Central memory CD4-positive, alpha-beta T cell (primary cell): ENCODE data around the gene FBL.
"Not testable (repeated sequence)": the region's sequence is repeated elsewhere in the genome, so short reads cannot be mapped to it uniquely, and the experiment has no call there.

ENCODE experiments used
- DNase-seq: peaks from one replicate; pipeline ENCODE4 v3.0.0; 2022

The FBL gene

GRCh38 chr19:39824143-39825092 lies 21.8 kb downstream of the FBL start:
- peak; percentile 87 for DNase-seq

DNA sequence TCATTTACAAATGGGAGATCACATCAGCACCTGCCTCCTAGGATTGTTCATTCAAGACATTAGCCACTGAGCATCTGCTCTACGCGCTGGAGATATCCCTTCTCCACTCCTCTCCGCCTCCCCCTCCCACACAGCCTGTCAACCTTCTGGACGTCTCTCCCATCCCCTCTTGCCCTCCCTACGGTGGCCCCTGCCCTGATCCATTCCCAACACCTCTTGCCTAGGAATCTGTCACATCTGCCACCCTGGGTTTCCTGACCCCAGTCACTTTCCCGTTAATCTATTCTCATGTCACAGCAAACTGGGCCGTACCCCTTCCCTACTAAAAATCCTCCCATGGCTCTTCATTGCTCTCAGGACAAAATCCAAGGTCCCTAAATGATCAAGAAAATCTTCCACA lies 22.5 kb downstream of the FBL start:
- DNase-seq = no peak

DNA sequence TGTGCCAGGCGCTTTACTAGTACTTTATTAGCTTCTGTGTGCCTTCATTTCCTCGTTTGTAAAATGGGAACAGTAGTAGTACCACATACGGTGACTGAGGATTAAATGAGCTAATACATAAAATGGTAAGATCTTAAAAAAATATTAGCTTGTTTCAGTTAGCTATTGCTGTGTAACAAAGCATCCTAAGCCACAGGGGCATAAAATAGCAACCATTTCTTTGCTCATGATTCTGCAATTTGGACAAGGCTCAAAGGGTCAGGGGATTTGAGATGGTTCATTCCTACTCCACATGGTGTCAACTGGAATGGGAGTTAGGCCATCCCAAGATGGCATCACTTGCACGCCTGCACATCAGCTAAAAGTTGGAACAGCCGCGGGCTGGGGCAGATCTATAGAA lies 25.5 kb downstream of the FBL start:
- no peak for DNase-seq

DNA sequence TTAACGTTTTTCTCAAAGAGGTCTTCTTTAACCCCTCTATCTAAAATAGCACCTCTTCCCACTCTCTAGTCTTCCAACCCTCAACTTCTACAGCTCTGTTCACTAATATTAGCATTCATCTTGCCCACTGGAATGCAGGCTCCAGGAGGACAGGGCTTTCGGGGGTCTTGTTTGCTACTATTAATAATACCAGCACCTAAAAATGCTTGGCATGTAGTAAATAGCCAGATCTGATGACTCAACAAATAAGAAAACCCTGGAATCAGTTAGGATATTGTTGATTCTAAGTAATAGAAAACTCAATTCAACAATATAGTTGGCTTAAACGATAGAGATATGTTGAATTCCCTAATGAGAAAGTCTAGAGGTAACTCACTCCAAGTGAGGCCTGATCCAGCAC lies 26.4 kb downstream of the FBL start:
- no peak for DNase-seq

DNA sequence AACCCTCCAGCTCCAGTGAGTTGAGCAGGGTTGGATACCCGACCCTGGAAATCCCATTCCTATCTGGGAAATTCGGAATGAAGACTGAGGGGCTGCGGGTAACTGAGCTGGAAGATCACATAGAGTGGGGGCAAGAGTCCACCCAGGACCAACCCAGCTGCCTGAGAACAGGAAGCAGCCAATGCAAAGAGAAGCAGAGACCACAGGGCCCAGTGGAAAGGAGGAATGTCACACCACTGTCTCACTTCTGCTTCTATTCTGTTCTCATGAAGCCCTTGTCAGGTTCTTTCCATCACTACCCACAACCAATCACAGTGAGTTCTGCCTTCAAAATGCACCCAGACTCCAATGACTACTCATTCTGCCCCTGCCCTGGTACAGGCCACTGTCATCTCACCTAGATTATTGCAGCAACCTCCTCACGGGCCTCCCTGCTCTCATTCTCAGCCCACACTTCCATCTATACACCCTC lies 27.5 kb downstream of the FBL start:
- no peak for DNase-seq

GRCh38 chr19:39817888-39818561 lies 28.2 kb downstream of the FBL start:
- no peak for DNase-seq

GRCh38 chr19:39816287-39817048 lies 29.7 kb downstream of the FBL start:
- no peak for DNase-seq

GRCh38 chr19:39814595-39814994 lies 31.6 kb downstream of the FBL start:
- DNase-seq = no peak

DNA sequence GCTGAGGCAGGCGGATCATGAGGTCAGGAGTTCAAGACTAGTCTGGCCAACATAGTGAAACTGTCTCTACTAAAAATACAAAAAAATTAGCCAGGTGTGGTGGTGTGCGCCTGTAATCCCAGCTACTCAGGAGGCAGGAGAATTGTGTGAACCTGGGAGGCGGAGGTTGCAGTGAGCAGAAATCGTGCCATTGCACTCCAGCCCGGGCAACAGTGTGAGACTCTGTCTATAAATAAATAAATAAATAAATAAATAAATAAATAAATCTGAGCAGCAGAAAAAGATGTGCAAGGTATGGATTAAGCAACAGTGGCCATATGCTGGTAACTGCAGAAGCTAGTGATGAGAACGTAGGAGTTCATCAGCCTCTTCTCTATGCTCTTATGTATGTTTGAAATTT lies 32.1 kb downstream of the FBL start:
- not testable (repeated sequence) for DNase-seq

GRCh38 chr19:39813264-39813993 lies 32.8 kb downstream of the FBL start:
- DNase-seq = no peak

DNA sequence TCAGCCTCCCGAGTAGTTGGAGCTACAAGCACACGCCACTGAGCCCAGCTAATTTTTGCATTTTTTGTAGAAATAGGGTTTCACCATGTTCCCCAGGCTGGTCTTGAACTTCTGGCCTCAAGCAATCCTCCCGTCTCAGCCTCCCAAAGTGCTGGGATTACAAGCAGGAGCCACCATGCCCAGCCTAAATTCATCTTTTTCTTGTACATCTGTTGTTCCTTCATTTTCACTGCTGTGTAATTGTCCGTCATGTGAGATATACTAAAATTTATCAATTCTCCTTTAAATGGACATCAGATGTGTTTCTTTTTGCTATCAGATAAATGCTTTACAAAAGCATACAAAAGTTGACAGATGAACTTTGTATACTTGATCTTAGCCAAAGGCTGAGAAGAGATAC lies 35.1 kb downstream of the FBL start:
- DNase-seq = no peak

GRCh38 chr19:39810424-39810823 lies 35.8 kb downstream of the FBL start:
- no peak for DNase-seq

DNA sequence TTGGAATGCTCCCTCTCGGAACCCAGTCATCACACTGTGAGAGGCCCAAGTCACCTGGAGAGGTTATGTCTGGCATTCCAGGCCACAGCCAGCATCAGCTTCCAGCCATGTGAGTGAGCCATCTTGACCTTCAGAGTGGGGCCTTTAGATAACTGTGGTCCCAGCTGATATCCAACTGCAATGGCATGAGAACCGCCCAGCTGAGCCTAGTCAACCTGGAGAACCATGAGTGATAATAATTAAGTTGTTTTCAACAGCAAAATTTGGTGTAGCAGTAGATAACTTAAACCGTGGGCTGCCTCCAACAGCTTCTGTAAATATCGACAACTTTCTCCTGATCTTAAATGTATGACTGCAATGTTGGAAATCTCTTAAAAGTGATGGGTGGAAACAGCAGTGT lies 36.8 kb downstream of the FBL start:
- DNase-seq = no peak

DNA sequence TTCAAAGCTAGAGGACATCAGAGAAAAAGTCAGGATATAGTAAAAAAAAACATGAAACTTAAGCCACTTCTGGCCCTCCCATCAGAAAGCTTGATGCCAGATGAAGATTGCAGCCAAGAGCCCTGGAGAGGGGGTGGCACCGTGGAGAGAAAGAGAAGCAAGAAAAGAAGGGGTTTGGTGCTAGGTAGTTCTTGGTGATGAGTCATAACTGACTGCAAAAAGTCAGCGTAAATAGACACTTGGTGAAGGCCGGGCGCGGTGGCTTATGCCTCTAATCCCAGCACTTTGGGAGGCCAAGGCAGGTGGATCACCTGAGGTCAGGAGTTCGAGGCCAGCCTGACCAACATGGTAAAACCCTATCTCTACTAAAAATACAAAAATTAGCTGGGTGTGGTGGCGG lies 37.5 kb downstream of the FBL start:
- DNase-seq = not testable (repeated sequence)

DNA sequence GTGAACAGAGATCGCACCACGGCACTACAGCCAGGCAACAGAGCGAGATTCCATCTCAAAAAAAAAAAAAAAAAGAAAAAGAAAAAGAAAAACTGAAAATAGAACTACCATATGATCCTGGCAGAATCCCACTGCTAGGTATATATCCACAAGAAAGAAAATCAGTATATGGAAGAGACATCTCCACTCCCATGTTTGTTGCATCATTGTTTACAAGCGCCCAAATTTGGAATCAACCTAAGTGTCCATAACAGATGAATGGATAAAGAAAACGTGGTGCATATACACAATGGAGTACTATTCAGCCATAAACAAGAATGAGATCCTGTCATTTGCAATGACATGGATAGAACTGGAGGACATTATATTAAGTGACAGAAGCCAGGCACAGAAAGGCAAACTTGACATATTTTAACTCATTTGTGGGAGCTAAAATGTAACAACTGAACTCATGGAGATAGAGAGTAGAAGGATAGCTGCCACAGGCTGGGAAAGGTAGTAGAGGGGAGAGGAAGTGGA lies 38.3 kb downstream of the FBL start:
- no peak for DNase-seq

DNA sequence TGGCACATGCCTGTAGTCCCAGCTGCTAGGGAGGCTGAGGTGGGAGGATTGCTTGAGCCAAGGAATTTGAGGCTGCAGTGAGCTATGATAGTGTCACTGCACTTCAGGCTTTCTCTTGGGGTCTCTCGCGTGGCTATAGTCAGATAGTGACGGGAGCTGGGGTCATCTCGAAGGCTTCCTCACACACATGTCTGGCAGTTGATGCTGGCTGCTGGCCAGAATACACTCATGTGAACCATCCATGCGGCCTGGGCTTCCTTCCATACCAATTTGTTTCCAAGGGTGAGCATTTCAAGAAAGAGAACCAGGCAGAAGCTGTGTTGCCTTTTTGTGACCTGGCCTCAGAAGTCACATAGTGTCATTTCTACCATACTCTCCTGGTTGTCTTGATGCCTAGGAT lies 41.1 kb downstream of the FBL start:
- no peak for DNase-seq

DNA sequence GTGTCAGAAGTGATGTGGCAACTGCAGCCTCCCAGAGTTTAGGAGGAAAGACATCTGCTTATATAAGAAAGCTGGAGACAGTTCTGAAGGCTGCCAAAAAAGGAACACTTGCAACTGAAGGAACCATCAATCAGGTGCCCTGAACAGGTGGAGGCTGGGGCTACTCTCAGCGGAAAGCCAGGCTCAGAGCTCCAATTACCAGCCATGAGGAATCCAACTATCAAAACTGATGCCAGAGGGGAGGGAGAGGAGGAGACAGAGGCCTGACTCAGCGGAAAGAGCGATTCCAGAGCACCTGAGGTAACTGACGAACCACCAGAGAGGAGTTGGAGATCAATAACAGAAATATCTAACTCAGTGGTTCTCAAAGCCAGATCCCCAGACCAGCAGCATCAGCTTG lies 43.2 kb downstream of the FBL start:
- no peak for DNase-seq

GRCh38 chr19:39797083-39797482 lies 49.1 kb downstream of the FBL start:
- no peak for DNase-seq

DNA sequence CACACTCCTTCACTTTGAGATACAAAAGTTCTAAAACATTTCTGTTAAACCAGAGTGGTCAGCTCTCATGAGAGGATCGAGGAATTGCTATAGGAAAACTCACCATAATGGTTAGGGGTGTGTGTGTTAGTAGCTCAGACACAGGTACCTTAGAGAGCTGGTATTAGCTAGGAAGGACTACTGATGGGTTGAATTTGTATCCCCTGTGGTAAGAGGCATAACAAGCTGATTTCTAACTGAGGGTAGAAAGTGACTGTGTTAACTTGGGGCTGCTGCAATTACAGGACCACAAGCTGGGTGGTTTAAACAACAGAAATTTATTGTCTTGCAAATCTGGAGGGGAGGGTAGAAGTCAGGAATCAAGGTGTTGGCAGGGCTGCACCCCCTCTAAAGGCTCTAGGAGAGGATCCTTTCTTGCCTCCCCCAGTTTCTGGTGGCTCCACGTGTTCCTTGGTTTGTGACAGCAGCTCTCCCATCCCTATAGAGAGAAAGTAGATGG lies 50.1 kb downstream of the FBL start:
- no peak for DNase-seq

DNA sequence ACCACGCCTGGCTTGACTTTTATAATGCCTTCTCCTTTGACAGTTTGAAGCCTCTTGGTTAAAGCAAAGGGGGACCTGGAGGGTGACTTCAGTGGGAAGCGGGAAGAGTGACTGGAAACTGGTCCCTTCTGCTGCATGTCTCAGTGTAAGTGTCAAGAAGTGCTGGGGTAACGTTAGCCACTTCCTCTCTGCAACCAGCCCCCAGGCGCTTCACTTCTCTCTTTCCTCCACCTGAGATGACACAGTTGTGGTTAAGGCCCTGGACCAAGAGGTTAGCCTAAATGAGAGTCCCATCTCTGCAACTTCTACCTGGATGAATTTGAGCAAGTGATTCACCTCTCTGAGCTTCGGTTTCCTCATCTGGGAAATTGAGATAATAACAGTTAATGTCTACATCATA lies 51.2 kb downstream of the FBL start:
- no peak for DNase-seq

- DNase-seq = peak; percentile 67
Observed at GRCh38 chr19:39792999-39793546, 53.1 kb downstream of the FBL start.

DNA sequence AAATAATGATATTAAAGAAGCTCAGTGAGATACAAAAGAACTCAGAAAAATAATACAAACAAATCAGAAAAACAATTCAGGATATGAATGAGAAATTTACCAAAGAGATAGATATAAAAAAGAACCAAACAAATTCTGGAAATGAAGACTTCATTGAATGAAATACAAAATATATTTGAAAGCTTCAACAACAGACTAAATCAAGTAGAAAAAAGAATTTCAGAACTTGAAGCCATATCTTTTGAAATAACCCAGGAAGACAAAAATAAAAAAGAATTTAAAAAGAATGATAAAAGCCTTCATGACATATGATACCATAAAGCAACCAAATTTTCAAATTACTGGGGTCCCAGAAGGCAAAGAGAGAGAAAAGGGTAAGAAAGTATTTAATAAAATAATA lies 57.9 kb downstream of the FBL start:
- DNase-seq = no peak
